ENCODE measurements around the gene MINDY2. TPM values are rescaled to one million over a fixed set of nuclear protein-coding genes. Genes with fewer than 3 reads are reported as not detected.

Gene MINDY2
- total RNA-seq, 1 experiment from 2014 or later, result 18.4 TPM

- no peaks in the 10 kb centered on the region for H3F3A ChIP-seq (ENCODE audit: insufficient read depth, low read depth)
- TF ChIP-seq CTCF (conservative IDR thresholded peaks at IDR 0.05) (no peak), EZH2 (IDR thresholded peaks at IDR 0.05; ENCODE audit: low read depth) (no peak)
Measured at GRCh38 chr15:58785355-58785754, 14.3 kb downstream of the MINDY2 start.

DNA sequence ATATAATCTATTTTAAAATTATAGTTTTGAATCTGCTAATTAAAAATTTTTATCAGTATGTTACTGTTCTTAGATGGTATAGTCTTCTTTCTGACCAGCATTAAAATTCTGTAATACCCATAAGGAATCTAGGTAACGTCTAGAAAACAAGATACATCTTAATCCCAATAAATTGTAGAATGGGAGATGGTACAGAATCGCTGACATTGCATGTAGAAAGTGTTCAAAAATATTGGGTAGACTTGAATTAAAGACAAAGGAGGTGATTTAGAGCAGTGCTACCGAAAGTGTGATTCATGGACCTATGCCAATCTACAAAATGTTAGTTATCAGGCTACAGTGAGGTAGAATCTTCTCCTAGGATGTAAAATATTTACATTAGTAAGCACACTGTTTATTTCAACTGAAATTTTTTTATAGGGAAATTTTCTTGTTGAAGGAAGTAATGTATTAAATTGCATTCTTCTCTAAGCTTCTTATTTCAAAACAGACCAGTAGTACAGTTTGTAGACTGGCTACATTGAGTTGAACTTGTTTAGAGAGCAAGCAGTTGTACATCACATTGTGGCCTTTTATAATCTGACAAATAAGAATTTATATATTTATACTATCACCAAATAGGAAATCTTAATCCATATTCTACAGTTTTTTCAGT, 17.1 kb downstream of the MINDY2 start:
- Histone ChIP-seq H3K9me2 (ENCODE audit: insufficient read depth) (no peaks in the 10 kb centered on the region), H2AFZ (no peak overlapping the region), H3K4me1 (replicated peaks; ENCODE audit: insufficient read depth) (no peaks in the 10 kb centered on the region), H3K4me3 (no peak overlapping the region), H4K20me1 (ENCODE audit: insufficient read depth) (no peaks in the 10 kb centered on the region), H3K79me2 (ENCODE audit: low read depth) (peaks cover 7% of the 10 kb centered on the region; the same call in 1 of the 2 replicates), H3F3A (ENCODE audit: insufficient read depth, low read depth) (no peaks in the 10 kb centered on the region), H3K36me3 (ENCODE audit: low read depth) (no peaks in the 10 kb centered on the region; the same call in 1 of the 2 replicates), H3K27ac (no peak overlapping the region), H3K4me2 (no peak overlapping the region), H3K9me3 (ENCODE audit: insufficient read depth, low read depth) (no peaks in the 10 kb centered on the region), H3K27me3 (ENCODE audit: insufficient read depth, low read depth) (no peaks in the 10 kb centered on the region)
- ChIA-PET POLR2A (ENCODE audit: unreplicated experiment) (no interaction called here), CTCF (no interaction called here)
- no peak for DNase-seq
- TF ChIP-seq EZH2 (IDR thresholded peaks at IDR 0.05; ENCODE audit: low read depth), result no peak
- no TSS peak for BruUV-seq (replicated peaks)
- intact Hi-C loops (cut with micrococcal nuclease; ENCODE audit: unreplicated experiment), result no loop called here

More at GRCh38 chr15:58785355-58785754, 14.3 kb downstream of the MINDY2 start:
- H3K9me3 ChIP-seq (ENCODE audit: insufficient read depth, low read depth), result no peaks in the 10 kb centered on the region
- H3K79me2 ChIP-seq (ENCODE audit: low read depth), result peaks cover 10% of the 10 kb centered on the region; the same call in 1 of the 2 replicates
- no peak overlapping the region for H2AFZ ChIP-seq
- H3K4me3 ChIP-seq, result no peak overlapping the region
- ChIA-PET POLR2A (ENCODE audit: unreplicated experiment) (no interaction called here), CTCF (no interaction called here)
- intact Hi-C loops (cut with micrococcal nuclease; ENCODE audit: unreplicated experiment), result no loop called here
- H3K4me2 ChIP-seq, result no peak overlapping the region
- DNase-seq, result no peak
- BruUV-seq (replicated peaks), result no TSS peak
- H3K4me1 ChIP-seq (replicated peaks; ENCODE audit: insufficient read depth), result no peaks in the 10 kb centered on the region
- H3K36me3 ChIP-seq (ENCODE audit: low read depth), result no peaks in the 10 kb centered on the region
- no peaks in the 10 kb centered on the region for H4K20me1 ChIP-seq (ENCODE audit: insufficient read depth)
- no peak overlapping the region for H3K27ac ChIP-seq
- no peaks in the 10 kb centered on the region for H3K27me3 ChIP-seq (ENCODE audit: insufficient read depth, low read depth)
- no peaks in the 10 kb centered on the region for H3K9me2 ChIP-seq (ENCODE audit: insufficient read depth)

DNA sequence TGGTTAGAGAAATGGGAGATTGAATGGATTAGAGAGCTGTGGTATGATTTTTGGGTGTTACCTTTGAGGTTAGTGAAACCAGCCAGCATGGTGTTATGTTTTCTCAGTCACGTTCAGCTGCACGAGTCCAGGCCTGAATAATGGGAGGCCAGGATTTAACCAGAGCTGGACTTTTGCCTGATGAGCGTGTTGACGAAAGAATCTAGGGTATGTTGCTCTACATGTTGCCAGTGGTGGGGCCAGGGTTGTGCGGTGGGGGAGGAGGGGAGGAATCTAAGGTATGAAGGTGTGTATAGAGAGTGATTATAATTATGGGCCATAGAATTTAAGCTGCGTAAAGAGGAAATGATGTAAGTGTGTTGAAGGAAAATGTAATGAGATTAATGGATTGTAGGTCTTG, 22.8 kb downstream of the MINDY2 start:
- ChIA-PET POLR2A (ENCODE audit: unreplicated experiment) (interaction anchor here (0.5 to 1.3 kb wide), 9 partner anchors 10 to 398 kb away, joined by 3 to 27 read pairs (median 4); partner anchors contain the start of gene MINDY2), CTCF (interaction anchor here (0.6 kb wide), 2 partner anchors 59 to 565 kb away, joined by 3 to 6 read pairs; no protein-coding TSS in a partner anchor)
- no TSS peak for BruUV-seq (replicated peaks)
- 0 out of 2 replicates have a peak, but pooled peaks cover 3% of the 10 kb centered on the region for H3K79me2 ChIP-seq (ENCODE audit: low read depth)
- H4K20me1 ChIP-seq (ENCODE audit: insufficient read depth), result no peaks in the 10 kb centered on the region
- DNase-seq, result peak in 1 of 2 experiments; percentile 81
- H3K4me3 ChIP-seq, result no peak overlapping the region
- no peaks in the 10 kb centered on the region for H3K9me3 ChIP-seq (ENCODE audit: insufficient read depth, low read depth)
- H3F3A ChIP-seq (ENCODE audit: insufficient read depth, low read depth), result no peaks in the 10 kb centered on the region
- peak overlapping the region; percentile 53; the same call in 1 of the 2 replicates for H3K27ac ChIP-seq
- no peak overlapping the region for H3K4me2 ChIP-seq
- intact Hi-C loops (cut with micrococcal nuclease; ENCODE audit: unreplicated experiment), result no loop called here
- TF ChIP-seq EZH2 (IDR thresholded peaks at IDR 0.05; ENCODE audit: low read depth) (no peak), CTCF (conservative IDR thresholded peaks at IDR 0.05) (no peak)
- no peaks in the 10 kb centered on the region for H3K27me3 ChIP-seq (ENCODE audit: insufficient read depth, low read depth)
- no peak overlapping the region for H2AFZ ChIP-seq
- no peaks in the 10 kb centered on the region for H3K4me1 ChIP-seq (replicated peaks; ENCODE audit: insufficient read depth)
- no peaks in the 10 kb centered on the region; the same call in 1 of the 2 replicates for H3K36me3 ChIP-seq (ENCODE audit: low read depth)
- no peaks in the 10 kb centered on the region for H3K9me2 ChIP-seq (ENCODE audit: insufficient read depth)
